SK-N-SH treated with all-trans-retinoic acid at 6 μM for 48 hours (cell line): ENCODE measurements around the gene HTR4.

Experiments
- ATAC-seq: fragments of 200-7000 bp; cut with Tn5 transposase; 3 replicates; pipeline ENCODE4 v1.9.1; 2020; ENCODE audit warnings: mild to moderate bottlenecking, moderate library complexity
- ARNTL ChIP-seq: fragments of 450-650 bp; formaldehyde crosslinking; IDR thresholded peaks from 2 replicates; pipeline ENCODE4 v1.5.0; 2020; ENCODE audit warnings: low read depth, mild to moderate bottlenecking, moderate library complexity, borderline replicate concordance
- BACH2 ChIP-seq: fragments of 250-450 bp; sonication (Bioruptor Pico); IDR thresholded peaks from 2 replicates; pipeline ENCODE4 v1.9.0; 2021; ENCODE audit warnings: mild to moderate bottlenecking, borderline replicate concordance
- CSDC2 ChIP-seq: fragments of 250-450 bp; sonication (Bioruptor Pico); IDR thresholded peaks from 2 replicates; pipeline ENCODE4 v1.5.0; 2020; ENCODE audit warnings: mild to moderate bottlenecking, moderate library complexity
- ESRRG ChIP-seq: fragments of 250-450 bp; sonication (Bioruptor Pico); IDR thresholded peaks from 2 replicates; pipeline ENCODE4 v1.6.1; 2021; ENCODE audit warnings: mild to moderate bottlenecking
- ISL1 ChIP-seq: fragments of 250-450 bp; sonication (Bioruptor Pico); IDR thresholded peaks from 2 replicates; pipeline ENCODE4 v2.1.2; 2022; ENCODE audit warnings: mild to moderate bottlenecking, moderate library complexity
- OSR1 ChIP-seq: fragments of 250-450 bp; sonication (Bioruptor Pico); IDR thresholded peaks from 2 replicates; pipeline ENCODE4 v1.8.0; 2022; ENCODE audit warnings: moderate library complexity, mild to moderate bottlenecking, inconsistent platforms
- PATZ1 ChIP-seq: fragments of 250-450 bp; sonication (Bioruptor Pico); IDR thresholded peaks from 2 replicates; pipeline ENCODE4 v1.8.0; 2020; ENCODE audit warnings: mild to moderate bottlenecking, moderate library complexity, borderline replicate concordance
- POU6F1 ChIP-seq: fragments of 250-450 bp; sonication (Bioruptor Pico); IDR thresholded peaks from 2 replicates; pipeline ENCODE4 v1.8.0; 2021; ENCODE audit warnings: low read depth, mild to moderate bottlenecking, moderate library complexity, borderline replicate concordance
- PPARA ChIP-seq: fragments of 250-450 bp; sonication (Bioruptor Pico); IDR thresholded peaks from 2 replicates; pipeline ENCODE4 v1.5.0; 2020; ENCODE audit warnings: mild to moderate bottlenecking, borderline replicate concordance
- SNAI2 ChIP-seq: fragments of 250-450 bp; sonication (Bioruptor Pico); IDR thresholded peaks from 2 replicates; pipeline ENCODE4 v1.5.0; 2020; ENCODE audit warnings: mild to moderate bottlenecking, moderate library complexity
- TCF4 ChIP-seq: fragments of 250-450 bp; sonication (Bioruptor Pico); IDR thresholded peaks from 2 replicates; pipeline ENCODE4 v1.8.0; 2021; ENCODE audit warnings: mild to moderate bottlenecking, moderate library complexity, borderline replicate concordance
- TOX ChIP-seq: fragments of 250-450 bp; sonication (Bioruptor Pico); IDR thresholded peaks from 2 replicates; pipeline ENCODE4 v1.8.0; 2021; ENCODE audit warnings: mild to moderate bottlenecking, moderate library complexity, borderline replicate concordance
- ZFP3 ChIP-seq: fragments of 250-450 bp; sonication (Bioruptor Pico); IDR thresholded peaks from 2 replicates; pipeline ENCODE4 v1.5.0; 2020; ENCODE audit warnings: mild to moderate bottlenecking, moderate library complexity
- ZFP30 ChIP-seq: fragments of 450-650 bp; formaldehyde crosslinking; IDR thresholded peaks from 2 replicates; pipeline ENCODE4 v1.5.0; 2022; ENCODE audit warnings: mild to moderate bottlenecking, moderate library complexity
- ZNF70 ChIP-seq: fragments of 450-650 bp; formaldehyde crosslinking; IDR thresholded peaks from 2 replicates; pipeline ENCODE4 v1.5.0; 2020; ENCODE audit warnings: mild to moderate bottlenecking, moderate library complexity
- TF ChIP-seq, protein P1 (sequence below): fragments of 250-450 bp; sonication (Bioruptor Pico); IDR thresholded peaks from 2 replicates; pipeline ENCODE4 v1.5.0; 2020; ENCODE audit warnings: mild to moderate bottlenecking, moderate library complexity
- TF ChIP-seq, protein P2 (sequence below): fragments of 250-450 bp; sonication (Bioruptor Pico); IDR thresholded peaks from 2 replicates; pipeline ENCODE4 v1.5.1; 2021; ENCODE audit warnings: mild to moderate bottlenecking, moderate library complexity
- TF ChIP-seq, protein P3 (sequence below): fragments of 250-450 bp; sonication (Bioruptor Pico); IDR thresholded peaks from 2 replicates; pipeline ENCODE4 v1.5.1; 2020; ENCODE audit warnings: low read depth, mild to moderate bottlenecking, moderate library complexity

HTR4 gene

GRCh38 chr5:148477429-148477828 is 176.9 kb downstream of the HTR4 start:
- TF ChIP-seq ARNTL (CRISPR knock-in tag), result no peak
- no peak for TF ChIP-seq ISL1
- no peak for TF ChIP-seq SNAI2
- no peak for TF ChIP-seq ZFP3
- TF ChIP-seq POU6F1 (CRISPR knock-in tag), result no peak
- TF ChIP-seq ESRRG (CRISPR knock-in tag), result no peak
- TF ChIP-seq, protein P1, sequence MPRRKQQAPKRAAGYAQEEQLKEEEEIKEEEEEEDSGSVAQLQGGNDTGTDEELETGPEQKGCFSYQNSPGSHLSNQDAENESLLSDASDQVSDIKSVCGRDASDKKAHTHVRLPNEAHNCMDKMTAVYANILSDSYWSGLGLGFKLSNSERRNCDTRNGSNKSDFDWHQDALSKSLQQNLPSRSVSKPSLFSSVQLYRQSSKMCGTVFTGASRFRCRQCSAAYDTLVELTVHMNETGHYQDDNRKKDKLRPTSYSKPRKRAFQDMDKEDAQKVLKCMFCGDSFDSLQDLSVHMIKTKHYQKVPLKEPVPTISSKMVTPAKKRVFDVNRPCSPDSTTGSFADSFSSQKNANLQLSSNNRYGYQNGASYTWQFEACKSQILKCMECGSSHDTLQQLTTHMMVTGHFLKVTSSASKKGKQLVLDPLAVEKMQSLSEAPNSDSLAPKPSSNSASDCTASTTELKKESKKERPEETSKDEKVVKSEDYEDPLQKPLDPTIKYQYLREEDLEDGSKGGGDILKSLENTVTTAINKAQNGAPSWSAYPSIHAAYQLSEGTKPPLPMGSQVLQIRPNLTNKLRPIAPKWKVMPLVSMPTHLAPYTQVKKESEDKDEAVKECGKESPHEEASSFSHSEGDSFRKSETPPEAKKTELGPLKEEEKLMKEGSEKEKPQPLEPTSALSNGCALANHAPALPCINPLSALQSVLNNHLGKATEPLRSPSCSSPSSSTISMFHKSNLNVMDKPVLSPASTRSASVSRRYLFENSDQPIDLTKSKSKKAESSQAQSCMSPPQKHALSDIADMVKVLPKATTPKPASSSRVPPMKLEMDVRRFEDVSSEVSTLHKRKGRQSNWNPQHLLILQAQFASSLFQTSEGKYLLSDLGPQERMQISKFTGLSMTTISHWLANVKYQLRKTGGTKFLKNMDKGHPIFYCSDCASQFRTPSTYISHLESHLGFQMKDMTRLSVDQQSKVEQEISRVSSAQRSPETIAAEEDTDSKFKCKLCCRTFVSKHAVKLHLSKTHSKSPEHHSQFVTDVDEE, result no peak
- TF ChIP-seq TCF4 (CRISPR knock-in tag), result no peak
- TF ChIP-seq PPARA (CRISPR knock-in tag), result no peak
- TF ChIP-seq OSR1 (CRISPR knock-in tag), result no peak
- TF ChIP-seq, protein P2, sequence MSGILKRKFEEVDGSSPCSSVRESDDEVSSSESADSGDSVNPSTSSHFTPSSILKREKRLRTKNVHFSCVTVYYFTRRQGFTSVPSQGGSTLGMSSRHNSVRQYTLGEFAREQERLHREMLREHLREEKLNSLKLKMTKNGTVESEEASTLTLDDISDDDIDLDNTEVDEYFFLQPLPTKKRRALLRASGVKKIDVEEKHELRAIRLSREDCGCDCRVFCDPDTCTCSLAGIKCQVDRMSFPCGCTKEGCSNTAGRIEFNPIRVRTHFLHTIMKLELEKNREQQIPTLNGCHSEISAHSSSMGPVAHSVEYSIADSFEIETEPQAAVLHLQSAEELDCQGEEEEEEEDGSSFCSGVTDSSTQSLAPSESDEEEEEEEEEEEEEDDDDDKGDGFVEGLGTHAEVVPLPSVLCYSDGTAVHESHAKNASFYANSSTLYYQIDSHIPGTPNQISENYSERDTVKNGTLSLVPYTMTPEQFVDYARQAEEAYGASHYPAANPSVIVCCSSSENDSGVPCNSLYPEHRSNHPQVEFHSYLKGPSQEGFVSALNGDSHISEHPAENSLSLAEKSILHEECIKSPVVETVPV (CRISPR knock-in tag), result no peak
- TF ChIP-seq, protein P3, sequence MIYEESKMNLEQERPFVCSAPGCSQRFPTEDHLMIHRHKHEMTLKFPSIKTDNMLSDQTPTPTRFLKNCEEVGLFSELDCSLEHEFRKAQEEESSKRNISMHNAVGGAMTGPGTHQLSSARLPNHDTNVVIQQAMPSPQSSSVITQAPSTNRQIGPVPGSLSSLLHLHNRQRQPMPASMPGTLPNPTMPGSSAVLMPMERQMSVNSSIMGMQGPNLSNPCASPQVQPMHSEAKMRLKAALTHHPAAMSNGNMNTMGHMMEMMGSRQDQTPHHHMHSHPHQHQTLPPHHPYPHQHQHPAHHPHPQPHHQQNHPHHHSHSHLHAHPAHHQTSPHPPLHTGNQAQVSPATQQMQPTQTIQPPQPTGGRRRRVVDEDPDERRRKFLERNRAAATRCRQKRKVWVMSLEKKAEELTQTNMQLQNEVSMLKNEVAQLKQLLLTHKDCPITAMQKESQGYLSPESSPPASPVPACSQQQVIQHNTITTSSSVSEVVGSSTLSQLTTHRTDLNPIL (CRISPR knock-in tag), result no peak
- TF ChIP-seq CSDC2 (CRISPR knock-in tag), result no peak
- TF ChIP-seq TOX, result no peak
- no peak for TF ChIP-seq PATZ1 (CRISPR knock-in tag)
- no peak for TF ChIP-seq BACH2 (CRISPR knock-in tag)
- no peak for TF ChIP-seq ZNF70 (CRISPR knock-in tag)
- TF ChIP-seq, all 23 proteins: peak for 0
- ATAC-seq, result no peak

DNA sequence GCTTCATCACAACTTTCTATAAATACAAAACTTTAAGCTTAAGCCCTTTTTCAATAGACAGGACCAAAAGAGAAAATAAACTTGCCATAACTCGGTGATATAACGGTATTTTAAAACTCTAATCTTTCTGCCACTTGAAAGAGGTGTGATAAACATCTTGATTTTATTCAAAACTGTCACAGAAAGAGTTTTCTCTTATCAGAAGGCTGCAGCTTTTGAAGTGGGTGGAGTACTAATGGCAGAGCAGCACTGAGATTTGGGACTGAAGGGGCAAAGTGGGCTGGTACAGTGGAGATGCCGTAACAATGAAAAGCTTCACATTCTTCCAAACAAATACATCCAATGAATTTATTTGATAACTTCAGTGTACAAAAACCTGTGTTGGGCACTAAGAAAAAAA is 178.0 kb downstream of the HTR4 start:
- TF ChIP-seq, protein P1, result no peak
- TF ChIP-seq PATZ1 (CRISPR knock-in tag) (no peak), ZFP30 (no peak), OSR1 (CRISPR knock-in tag) (no peak), ISL1 (no peak), ZNF70 (CRISPR knock-in tag) (no peak)
- TF ChIP-seq, protein P2 (CRISPR knock-in tag), result no peak
- ATAC-seq, result no peak
